ENCODE data around the gene HS2ST1.

Gene HS2ST1

GRCh38 chr1:86940599-86940998 is 26.2 kb downstream of the HS2ST1 start:
- Histone ChIP-seq H3K27me3 (ENCODE audit: insufficient read depth, poor library complexity, severe bottlenecking) (no peaks in the 10 kb centered on the region), H3K4me3 (replicated peaks; ENCODE audit: insufficient read depth, low read length) (no peak overlapping the region), H3K27ac (replicated peaks) (no peak overlapping the region)
- TF ChIP-seq SPI1 (IDR thresholded peaks at IDR 0.05; ENCODE audit: borderline replicate concordance, low read depth) (no peak), GABPA (IDR thresholded peaks at IDR 0.05; ENCODE audit: low read depth) (no peak), CTCF (IDR thresholded peaks at IDR 0.05; ENCODE audit: insufficient read depth, low read length) (no peak), POLR2AphosphoS5 (IDR thresholded peaks at IDR 0.05; ENCODE audit: low read depth) (no peak), REST (IDR thresholded peaks at IDR 0.05; ENCODE audit: insufficient replicate concordance, low read depth) (no peak)
- DNase-seq (ENCODE audit: low read depth in 1 of 2, low spot score in 1 of 2): no peak

- TF ChIP-seq CTCF (IDR thresholded peaks at IDR 0.05; ENCODE audit: insufficient read depth, low read length) (no peak), REST (IDR thresholded peaks at IDR 0.05; ENCODE audit: insufficient replicate concordance, low read depth) (no peak), POLR2AphosphoS5 (IDR thresholded peaks at IDR 0.05; ENCODE audit: low read depth) (no peak), GABPA (IDR thresholded peaks at IDR 0.05; ENCODE audit: low read depth) (no peak), SPI1 (IDR thresholded peaks at IDR 0.05; ENCODE audit: borderline replicate concordance, low read depth) (no peak)
- no peaks in the 10 kb centered on the region for H3K27me3 ChIP-seq (ENCODE audit: insufficient read depth, poor library complexity, severe bottlenecking)
- no peak for DNase-seq (ENCODE audit: low read depth in 1 of 2, low spot score in 1 of 2)
- no peak overlapping the region for H3K27ac ChIP-seq (replicated peaks)
- H3K4me3 ChIP-seq (replicated peaks; ENCODE audit: insufficient read depth, low read length): no peak overlapping the region
These were observed 27.6 kb downstream of the HS2ST1 start for GRCh38 chr1:86942042-86942441.

GRCh38 chr1:86942743-86943142 is 28.3 kb downstream of the HS2ST1 start:
- H3K27ac ChIP-seq (replicated peaks): no peak overlapping the region
- TF ChIP-seq REST (IDR thresholded peaks at IDR 0.05; ENCODE audit: insufficient replicate concordance, low read depth): no peak
- TF ChIP-seq CTCF (IDR thresholded peaks at IDR 0.05; ENCODE audit: insufficient read depth, low read length): no peak
- TF ChIP-seq GABPA (IDR thresholded peaks at IDR 0.05; ENCODE audit: low read depth): no peak
- no peak for TF ChIP-seq SPI1 (IDR thresholded peaks at IDR 0.05; ENCODE audit: borderline replicate concordance, low read depth)
- TF ChIP-seq POLR2AphosphoS5 (IDR thresholded peaks at IDR 0.05; ENCODE audit: low read depth): no peak

More at GRCh38 chr1:86942743-86943142, 28.3 kb downstream of the HS2ST1 start:
- no peak for DNase-seq (ENCODE audit: low read depth in 1 of 2, low spot score in 1 of 2)
- Histone ChIP-seq H3K27me3 (ENCODE audit: insufficient read depth, poor library complexity, severe bottlenecking) (no peaks in the 10 kb centered on the region), H3K4me3 (replicated peaks; ENCODE audit: insufficient read depth, low read length) (no peak overlapping the region)

All from HL-60 (cell line).